HG02623 (cell line): ENCODE data around the gene SH3D21.

Source experiments
- ATAC-seq: cut with Tn5 transposase; IDR thresholded peaks from one replicate; pipeline ENCODE4 v1.9.1; 2021; ENCODE audit warnings: moderate library complexity; ENCODE audit not compliant: unreplicated experiment

Gene SH3D21

GRCh38 chr1:36355811-36356210, 49.6 kb downstream of the SH3D21 start:
- no peak for ATAC-seq

- ATAC-seq: no peak
Observed at GRCh38 chr1:36358514-36359084, 52.4 kb downstream of the SH3D21 start.

GRCh38 chr1:36359383-36359782, 53.2 kb downstream of the SH3D21 start:
- ATAC-seq: no peak

- ATAC-seq: no peak
Observed at GRCh38 chr1:36359911-36360550, 53.9 kb downstream of the SH3D21 start.

- no peak for ATAC-seq
Observed at GRCh38 chr1:36365381-36365780, 59.2 kb downstream of the SH3D21 start.

- no peak for ATAC-seq
Observed at GRCh38 chr1:36366091-36366661, 60.0 kb downstream of the SH3D21 start.

- ATAC-seq: no peak
Observed at GRCh38 chr1:36367066-36367465, 60.9 kb downstream of the SH3D21 start.

GRCh38 chr1:36367798-36368197, 61.6 kb downstream of the SH3D21 start:
- ATAC-seq: no peak

- ATAC-seq: no peak
Observed at GRCh38 chr1:36369061-36369861, 63.1 kb downstream of the SH3D21 start.
